Loucy (cell line): ENCODE data around the gene SIGLEC6.

Experiments
- H2AFZ ChIP-seq: fragments of 200-600 bp; sonication (generic); 2 replicates; pipeline ENCODE4 v1.6.0; 2016; ENCODE audit warnings: antibody characterized with exemption, mild to moderate bottlenecking, low read length, moderate library complexity
- H3F3A ChIP-seq: fragments of 200-600 bp; 2 replicates; pipeline ENCODE4 v1.6.0; 2016; ENCODE audit warnings: antibody characterized with exemption, low read depth, mild to moderate bottlenecking
- H3K27me3 ChIP-seq: fragments of 200-600 bp; sonication (generic); 2 replicates; pipeline ENCODE4 v1.6.1; 2014; ENCODE audit warnings: low read length, mild to moderate bottlenecking; ENCODE audit not compliant: insufficient read depth, poor library complexity, severe bottlenecking
- H3K36me3 ChIP-seq: fragments of 200-600 bp; sonication (generic); 2 replicates; pipeline ENCODE4 v1.6.1; 2016; ENCODE audit warnings: low read length; ENCODE audit not compliant: insufficient read depth
- H3K4me1 ChIP-seq: fragments of 200-600 bp; sonication (generic); 2 replicates; pipeline ENCODE4 v1.5.1; 2014; ENCODE audit warnings: low read length, mild to moderate bottlenecking; ENCODE audit not compliant: insufficient read depth, poor library complexity, severe bottlenecking
- H3K4me2 ChIP-seq: fragments of 200-600 bp; sonication (generic); 2 replicates; pipeline ENCODE4 v1.6.0; 2014; ENCODE audit warnings: antibody characterized with exemption, low read length, low read depth, mild to moderate bottlenecking; ENCODE audit not compliant: poor library complexity, severe bottlenecking
- H3K4me3 ChIP-seq: fragments of 200-600 bp; sonication (generic); 2 replicates; pipeline ENCODE4 v1.5.1; 2014; ENCODE audit warnings: low read length, mild to moderate bottlenecking, mixed read lengths; ENCODE audit not compliant: poor library complexity, severe bottlenecking
- H3K79me2 ChIP-seq: fragments of 200-600 bp; sonication (generic); 2 replicates; pipeline ENCODE4 v1.6.1; 2014; ENCODE audit warnings: low read length; ENCODE audit not compliant: insufficient read depth
- H3K9ac ChIP-seq: fragments of 200-600 bp; sonication (generic); 2 replicates; pipeline ENCODE4 v1.6.0; 2014; ENCODE audit warnings: mild to moderate bottlenecking, low read depth, low read length, moderate library complexity; ENCODE audit not compliant: poor library complexity, severe bottlenecking
- H3K9me2 ChIP-seq: fragments of 200-600 bp; sonication (generic); replicated peaks from 2 replicates; pipeline ENCODE4 v1.6.1; 2016; ENCODE audit warnings: low read depth, low read length, mixed read lengths
- H3K9me3 ChIP-seq: fragments of 200-600 bp; sonication (generic); 2 replicates; pipeline ENCODE4 v1.6.1; 2014; ENCODE audit warnings: mild to moderate bottlenecking, antibody characterized with exemption, low read length, low read depth; ENCODE audit not compliant: insufficient read depth
- H4K20me1 ChIP-seq: fragments of 200-600 bp; sonication (generic); 2 replicates; pipeline ENCODE4 v1.6.0; 2014; ENCODE audit warnings: antibody characterized with exemption, low read length, mild to moderate bottlenecking; ENCODE audit not compliant: insufficient read depth, poor library complexity, severe bottlenecking
- EZH2phosphoT487 ChIP-seq: fragments of 200-600 bp; IDR thresholded peaks from 2 replicates; pipeline ENCODE4 v1.6.1; 2018; ENCODE audit warnings: antibody characterized with exemption, mild to moderate bottlenecking, moderate library complexity, borderline replicate concordance
- TF ChIP-seq, protein P1 (sequence below): fragments of 200-600 bp; sonication (generic); conservative IDR thresholded peaks from 2 replicates; pipeline ENCODE4 v1.5.1; 2014; ENCODE audit warnings: mild to moderate bottlenecking, antibody characterized with exemption, low read length

SIGLEC6 gene

DNA sequence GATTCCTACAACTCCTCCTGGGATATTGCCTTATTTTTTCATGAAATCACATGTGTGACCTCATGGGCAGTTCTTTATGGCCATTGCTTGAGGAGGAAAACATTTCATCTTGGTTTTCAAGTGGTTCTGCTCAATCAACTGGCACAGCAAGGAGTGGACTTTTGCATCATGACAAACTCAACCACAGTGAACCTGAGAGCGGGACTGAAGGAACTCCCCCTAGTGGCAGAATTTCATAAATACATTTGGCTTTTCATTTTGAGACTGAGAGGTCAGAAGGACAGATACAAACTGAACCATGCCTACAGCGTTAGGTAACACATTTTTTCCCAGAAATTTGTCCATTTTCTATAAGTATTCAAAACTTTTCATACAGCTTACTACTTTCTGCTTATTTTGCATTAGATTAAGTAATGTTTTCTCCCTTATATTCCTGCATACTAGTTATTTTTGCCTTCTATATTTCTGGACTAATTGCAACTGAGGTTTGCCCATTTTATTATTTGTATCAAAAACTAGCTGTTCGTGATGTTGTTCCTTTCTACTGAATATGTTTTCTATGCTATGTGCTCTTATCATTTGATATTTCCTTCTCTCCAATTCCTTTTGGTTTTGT, 16.5 kb downstream of the SIGLEC6 start:
- no peak overlapping the region for H3K4me3 ChIP-seq
- H3K9ac ChIP-seq, result no peak overlapping the region
- no peak overlapping the region for H2AFZ ChIP-seq
- no peaks in the 10 kb centered on the region for H3K4me1 ChIP-seq
- TF ChIP-seq, protein P1, sequence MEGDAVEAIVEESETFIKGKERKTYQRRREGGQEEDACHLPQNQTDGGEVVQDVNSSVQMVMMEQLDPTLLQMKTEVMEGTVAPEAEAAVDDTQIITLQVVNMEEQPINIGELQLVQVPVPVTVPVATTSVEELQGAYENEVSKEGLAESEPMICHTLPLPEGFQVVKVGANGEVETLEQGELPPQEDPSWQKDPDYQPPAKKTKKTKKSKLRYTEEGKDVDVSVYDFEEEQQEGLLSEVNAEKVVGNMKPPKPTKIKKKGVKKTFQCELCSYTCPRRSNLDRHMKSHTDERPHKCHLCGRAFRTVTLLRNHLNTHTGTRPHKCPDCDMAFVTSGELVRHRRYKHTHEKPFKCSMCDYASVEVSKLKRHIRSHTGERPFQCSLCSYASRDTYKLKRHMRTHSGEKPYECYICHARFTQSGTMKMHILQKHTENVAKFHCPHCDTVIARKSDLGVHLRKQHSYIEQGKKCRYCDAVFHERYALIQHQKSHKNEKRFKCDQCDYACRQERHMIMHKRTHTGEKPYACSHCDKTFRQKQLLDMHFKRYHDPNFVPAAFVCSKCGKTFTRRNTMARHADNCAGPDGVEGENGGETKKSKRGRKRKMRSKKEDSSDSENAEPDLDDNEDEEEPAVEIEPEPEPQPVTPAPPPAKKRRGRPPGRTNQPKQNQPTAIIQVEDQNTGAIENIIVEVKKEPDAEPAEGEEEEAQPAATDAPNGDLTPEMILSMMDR, result peak; percentile 83
- no peak for TF ChIP-seq EZH2phosphoT487
- H3F3A ChIP-seq, result no peaks in the 10 kb centered on the region
- no peaks in the 10 kb centered on the region for H3K79me2 ChIP-seq
- H3K4me2 ChIP-seq, result no peak overlapping the region
- no peaks in the 10 kb centered on the region for H3K27me3 ChIP-seq
- H3K9me2 ChIP-seq, result no peaks in the 10 kb centered on the region
- no peaks in the 10 kb centered on the region for H4K20me1 ChIP-seq
- no peaks in the 10 kb centered on the region for H3K36me3 ChIP-seq
- no peaks in the 10 kb centered on the region; the same call in 1 of the 2 replicates for H3K9me3 ChIP-seq

DNA sequence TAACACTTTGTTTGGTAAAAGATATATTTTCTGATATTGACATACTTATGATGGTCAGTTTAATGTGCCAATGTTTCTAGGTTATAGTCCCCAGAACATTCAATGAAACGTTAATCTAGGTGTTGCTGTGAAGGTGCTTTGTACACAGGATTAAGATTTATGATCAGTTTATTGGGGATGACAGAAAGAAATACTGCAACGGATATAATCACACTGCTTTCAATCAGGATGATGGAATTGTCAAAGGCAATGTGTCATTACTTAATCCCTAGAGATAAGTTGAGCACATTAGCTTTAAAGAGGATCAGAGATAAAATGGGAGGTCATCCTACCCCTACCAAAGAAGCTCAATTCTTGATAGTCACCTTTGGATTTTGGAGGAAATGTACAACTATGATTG, 17.5 kb downstream of the SIGLEC6 start:
- Histone ChIP-seq H3K9me3 (no peaks in the 10 kb centered on the region; the same call in 1 of the 2 replicates), H3K4me1 (no peaks in the 10 kb centered on the region), H3K36me3 (no peaks in the 10 kb centered on the region), H3K4me3 (no peak overlapping the region), H3K27me3 (no peaks in the 10 kb centered on the region), H3K9me2 (no peaks in the 10 kb centered on the region), H3K9ac (no peak overlapping the region), H2AFZ (no peak overlapping the region), H3F3A (no peaks in the 10 kb centered on the region), H3K79me2 (no peaks in the 10 kb centered on the region), H4K20me1 (no peaks in the 10 kb centered on the region), H3K4me2 (no peak overlapping the region)
- TF ChIP-seq, protein P1, result no peak
- no peak for TF ChIP-seq EZH2phosphoT487

DNA sequence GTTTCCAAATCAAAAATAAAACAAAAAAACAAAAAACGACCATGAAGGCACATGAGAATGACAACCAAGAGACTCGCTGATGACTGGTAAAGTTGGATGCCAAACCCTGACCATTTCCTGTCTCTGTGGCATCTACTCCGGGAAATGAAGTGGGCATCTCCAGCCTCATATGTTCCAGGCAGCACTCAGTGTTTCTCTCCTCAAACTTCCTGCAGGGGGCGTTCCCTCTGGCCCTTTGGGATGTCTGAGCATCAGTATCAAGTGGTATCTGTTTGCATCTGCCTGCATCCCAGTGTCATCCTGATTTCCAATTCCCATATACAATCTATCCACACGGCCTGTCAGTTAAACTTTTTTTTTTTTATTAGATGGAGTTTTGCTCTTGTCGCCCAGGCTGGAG, 20.1 kb downstream of the SIGLEC6 start:
- no peaks in the 10 kb centered on the region for H3K27me3 ChIP-seq
- no peak overlapping the region for H3K4me2 ChIP-seq
- no peaks in the 10 kb centered on the region for H3K4me1 ChIP-seq
- H3K79me2 ChIP-seq, result no peaks in the 10 kb centered on the region
- H3K9me2 ChIP-seq, result no peaks in the 10 kb centered on the region
- no peak overlapping the region for H2AFZ ChIP-seq
- TF ChIP-seq, protein P1, result peak; percentile 70
- TF ChIP-seq EZH2phosphoT487, result no peak
- H3K36me3 ChIP-seq, result no peaks in the 10 kb centered on the region
- H3K9ac ChIP-seq, result no peak overlapping the region
- no peaks in the 10 kb centered on the region for H3K9me3 ChIP-seq
- no peak overlapping the region for H3K4me3 ChIP-seq
- H4K20me1 ChIP-seq, result no peaks in the 10 kb centered on the region
- H3F3A ChIP-seq, result no peaks in the 10 kb centered on the region
